OCI-LY3 (cell line): ENCODE results near the gene CRTC3.

Source experiments
- H2AFZ ChIP-seq: fragments of 200-600, 300-600 bp; shearing (Covaris generic); 2 replicates; pipeline ENCODE4 v1.6.0; 2014; ENCODE audit warnings: antibody characterized with exemption, low read depth, low read length
- H3K27ac ChIP-seq: fragments of 200-600, 300-600 bp; sonication (generic); 2 replicates; pipeline ENCODE4 v1.5.1; 2014; ENCODE audit warnings: mild to moderate bottlenecking, low read length, moderate library complexity, mixed read lengths
- H3K27me3 ChIP-seq: fragments of 200-600, 300-600 bp; sonication (generic); 2 replicates; pipeline ENCODE4 v1.6.1; 2014; ENCODE audit warnings: low read depth, low read length, mixed read lengths
- H3K36me3 ChIP-seq: fragments of 200-600, 300-600 bp; sonication (generic); replicated peaks from 2 replicates; pipeline ENCODE3; 2014; ENCODE audit warnings: low read depth, low read length, mixed read lengths
- H3K4me1 ChIP-seq: fragments of 300-600, 200-600 bp; sonication (generic); 2 replicates; pipeline ENCODE4 v1.6.1; 2014; ENCODE audit warnings: low read length, mixed read lengths
- H3K4me2 ChIP-seq: fragments of 200-600, 300-600 bp; sonication (generic); 2 replicates; pipeline ENCODE4 v1.6.1; 2014; ENCODE audit warnings: low read length, mixed read lengths
- H3K4me3 ChIP-seq: fragments of 300-600, 200-600 bp; sonication (generic); 2 replicates; pipeline ENCODE4 v1.5.1; 2014; ENCODE audit warnings: antibody characterized with exemption, mild to moderate bottlenecking, low read length, moderate library complexity
- H3K79me2 ChIP-seq: fragments of 300-600, 200-600 bp; shearing (Covaris generic); 2 replicates; pipeline ENCODE4 v1.6.1; 2014; ENCODE audit warnings: mild to moderate bottlenecking, low read length, mixed read lengths
- H3K9ac ChIP-seq: fragments of 300-600, 200-600 bp; shearing (Covaris generic); 2 replicates; pipeline ENCODE4 v1.6.0; 2014; ENCODE audit warnings: mild to moderate bottlenecking, low read length, moderate library complexity
- H3K9me3 ChIP-seq: fragments of 200-600, 300-600 bp; shearing (Covaris generic); 2 replicates; pipeline ENCODE4 v1.6.1; 2014; ENCODE audit warnings: low read length, mixed read lengths; ENCODE audit not compliant: insufficient read depth
- H4K20me1 ChIP-seq: fragments of 200-600, 300-600 bp; sonication (generic); 2 replicates; pipeline ENCODE4 v1.6.1; 2016; ENCODE audit warnings: low read length, mixed read lengths; ENCODE audit not compliant: insufficient read depth
- CTCF ChIP-seq: fragments of 200-600, 300-600 bp; sonication (generic); IDR thresholded peaks from 2 replicates; pipeline ENCODE4 v1.5.1; 2014; ENCODE audit warnings: antibody characterized with exemption, low read length, low read depth
- EZH2phosphoT487 ChIP-seq: fragments of 200-600 bp; shearing (Covaris generic); IDR thresholded peaks from 2 replicates; pipeline ENCODE4 v1.6.1; 2018; ENCODE audit warnings: antibody characterized with exemption, mixed run types, low read depth

The CRTC3 gene

GRCh38 chr15:90552162-90552928 lies 22.6 kb downstream of the CRTC3 start:
- Histone ChIP-seq H3K4me2 (no peak overlapping the region), H3K27ac (no peak overlapping the region), H3K36me3 (no peaks in the 10 kb centered on the region), H2AFZ (no peak overlapping the region), H3K4me1 (peaks cover 32% of the 10 kb centered on the region), H3K27me3 (no peaks in the 10 kb centered on the region), H3K9ac (no peak overlapping the region), H3K79me2 (no peaks in the 10 kb centered on the region), H4K20me1 (peaks cover 8% of the 10 kb centered on the region; the same call in 1 of the 2 replicates), H3K9me3 (no peaks in the 10 kb centered on the region), H3K4me3 (no peak overlapping the region)
- TF ChIP-seq CTCF = no peak
- TF ChIP-seq EZH2phosphoT487 = no peak

- Histone ChIP-seq H3K27ac (no peak overlapping the region), H4K20me1 (peaks cover 13% of the 10 kb centered on the region), H3K27me3 (no peaks in the 10 kb centered on the region), H3K9ac (no peak overlapping the region), H3K79me2 (no peaks in the 10 kb centered on the region), H3K4me2 (no peak overlapping the region), H3K4me3 (no peak overlapping the region), H3K36me3 (no peaks in the 10 kb centered on the region), H3K9me3 (no peaks in the 10 kb centered on the region), H3K4me1 (peaks cover 32% of the 10 kb centered on the region), H2AFZ (no peak overlapping the region)
- TF ChIP-seq CTCF = no peak
- no peak for TF ChIP-seq EZH2phosphoT487
These were observed 23.1 kb downstream of the CRTC3 start for GRCh38 chr15:90552929-90553211.

- no peaks in the 10 kb centered on the region for H3K36me3 ChIP-seq
These were observed 23.6 kb downstream of the CRTC3 start for GRCh38 chr15:90553248-90553745.

More at GRCh38 chr15:90553248-90553745, 23.6 kb downstream of the CRTC3 start:
- TF ChIP-seq CTCF (no peak), EZH2phosphoT487 (no peak)
- Histone ChIP-seq H3K9me3 (no peaks in the 10 kb centered on the region), H3K9ac (no peak overlapping the region), H3K4me1 (peaks cover 32% of the 10 kb centered on the region), H3K4me2 (no peak overlapping the region), H3K27me3 (no peaks in the 10 kb centered on the region), H3K4me3 (no peak overlapping the region), H4K20me1 (peaks cover 14% of the 10 kb centered on the region), H3K27ac (no peak overlapping the region), H2AFZ (no peak overlapping the region), H3K79me2 (no peaks in the 10 kb centered on the region)
